OCI-LY7 (cell line): ENCODE data around the gene ZCCHC14.
"Not testable (repeated sequence)": the region's sequence is repeated elsewhere in the genome, so short reads cannot be mapped to it uniquely, and the experiment has no call there.

ENCODE experiments used
- EZH2phosphoT487 ChIP-seq: fragments of 200-600 bp; sonication (generic); IDR thresholded peaks from 2 replicates; pipeline ENCODE4 v1.6.1; 2018; ENCODE audit warnings: low read depth, borderline replicate concordance, mild to moderate bottlenecking, mixed run types, antibody characterized with exemption, low read length, moderate library complexity, mixed read lengths
- TF ChIP-seq, protein P1 (sequence below): fragments of 200-600 bp; sonication (generic); conservative IDR thresholded peaks from 2 replicates; pipeline ENCODE4 v1.5.1; 2014; ENCODE audit warnings: mild to moderate bottlenecking, antibody characterized with exemption, low read length, moderate library complexity, mixed read lengths

DNA sequence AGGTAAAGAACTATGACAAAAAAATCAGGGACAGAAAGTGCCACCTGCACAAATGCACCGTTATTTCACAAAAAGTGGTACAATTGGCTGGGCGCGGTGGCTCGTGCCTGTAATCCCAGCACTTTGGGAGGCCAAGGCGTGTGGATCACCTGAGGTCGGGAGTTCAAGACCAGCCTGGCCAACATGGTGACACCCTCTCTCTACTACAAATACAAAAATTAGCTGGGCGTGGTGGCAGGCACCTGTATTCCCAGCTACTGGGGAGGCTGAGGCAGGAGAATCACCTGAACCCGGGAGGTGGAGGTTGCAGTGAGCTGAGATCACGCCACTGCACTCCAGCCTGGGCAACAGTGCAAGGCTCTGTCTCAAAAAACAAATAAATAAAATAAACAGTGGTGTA is 102.9 kb downstream of the ZCCHC14 start:
- TF ChIP-seq, protein P1, sequence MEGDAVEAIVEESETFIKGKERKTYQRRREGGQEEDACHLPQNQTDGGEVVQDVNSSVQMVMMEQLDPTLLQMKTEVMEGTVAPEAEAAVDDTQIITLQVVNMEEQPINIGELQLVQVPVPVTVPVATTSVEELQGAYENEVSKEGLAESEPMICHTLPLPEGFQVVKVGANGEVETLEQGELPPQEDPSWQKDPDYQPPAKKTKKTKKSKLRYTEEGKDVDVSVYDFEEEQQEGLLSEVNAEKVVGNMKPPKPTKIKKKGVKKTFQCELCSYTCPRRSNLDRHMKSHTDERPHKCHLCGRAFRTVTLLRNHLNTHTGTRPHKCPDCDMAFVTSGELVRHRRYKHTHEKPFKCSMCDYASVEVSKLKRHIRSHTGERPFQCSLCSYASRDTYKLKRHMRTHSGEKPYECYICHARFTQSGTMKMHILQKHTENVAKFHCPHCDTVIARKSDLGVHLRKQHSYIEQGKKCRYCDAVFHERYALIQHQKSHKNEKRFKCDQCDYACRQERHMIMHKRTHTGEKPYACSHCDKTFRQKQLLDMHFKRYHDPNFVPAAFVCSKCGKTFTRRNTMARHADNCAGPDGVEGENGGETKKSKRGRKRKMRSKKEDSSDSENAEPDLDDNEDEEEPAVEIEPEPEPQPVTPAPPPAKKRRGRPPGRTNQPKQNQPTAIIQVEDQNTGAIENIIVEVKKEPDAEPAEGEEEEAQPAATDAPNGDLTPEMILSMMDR, result not testable (repeated sequence)
- not testable (repeated sequence) for TF ChIP-seq EZH2phosphoT487
